ENCODE results near the gene KIAA1549. TPM values are rescaled to one million over a fixed set of nuclear protein-coding genes. Genes with fewer than 3 reads are reported as not detected.

KIAA1549 gene
- total RNA-seq, 2 experiments from 2014 or later: 0.46 to 0.53 TPM

- Mint-ChIP-seq H3K36me3 (ENCODE audit: low read depth) (no peaks in the 10 kb centered on the region), H3K4me3 (peak overlapping the region; percentile 43), H3K27ac (peak overlapping the region; percentile 45), H3K4me1 (peaks cover 52% of the 10 kb centered on the region), H3K27me3 (no peaks in the 10 kb centered on the region), H3K9me3 (ENCODE audit: low read depth) (no peaks in the 10 kb centered on the region)
- CTCF ChIA-PET: interaction anchor here (0.7 to 5.9 kb wide), 2 partner anchors 14 to 16 kb away, joined by 3 to 32 read pairs; no protein-coding TSS in a partner anchor
- POLR2A ChIA-PET: no interaction called here
- ATAC-seq: peak; percentile 24
- DNase-seq: peak; percentile 43
- intact Hi-C loops (cut with DNase I, micrococcal nuclease): no loop called here
Observed at GRCh38 chr7:138902161-138902560, 79.0 kb downstream of the KIAA1549 start.

GRCh38 chr7:138900035-138900828 lies 81.0 kb downstream of the KIAA1549 start:
- H3K4me1 Mint-ChIP-seq: peaks cover 53% of the 10 kb centered on the region
- H3K9me3 Mint-ChIP-seq (ENCODE audit: low read depth): no peaks in the 10 kb centered on the region
- peaks cover under 1% of the 10 kb centered on the region for H3K27me3 Mint-ChIP-seq
- ChIA-PET CTCF (interaction anchor here (2.5 to 5.9 kb wide), 2 partner anchors 14 kb away, joined by 13 to 32 read pairs; no protein-coding TSS in a partner anchor), POLR2A (no interaction called here)
- H3K4me3 Mint-ChIP-seq: no peak overlapping the region
- DNase-seq (no peak), ATAC-seq (no peak)
- intact Hi-C loops (cut with DNase I, micrococcal nuclease): no loop called here
- H3K36me3 Mint-ChIP-seq (ENCODE audit: low read depth): no peaks in the 10 kb centered on the region
- no peak overlapping the region for H3K27ac Mint-ChIP-seq

- peaks cover 5% of the 10 kb centered on the region for H3K27me3 Mint-ChIP-seq
- H3K4me1 Mint-ChIP-seq: peaks cover 47% of the 10 kb centered on the region
- ATAC-seq (no peak), DNase-seq (no peak)
- no peaks in the 10 kb centered on the region for H3K36me3 Mint-ChIP-seq (ENCODE audit: low read depth)
- no peaks in the 10 kb centered on the region for H3K9me3 Mint-ChIP-seq (ENCODE audit: low read depth)
- no peak overlapping the region for H3K27ac Mint-ChIP-seq
- POLR2A ChIA-PET: no interaction called here
- intact Hi-C loops (cut with DNase I, micrococcal nuclease): no loop called here
- H3K4me3 Mint-ChIP-seq: no peak overlapping the region
- CTCF ChIA-PET: interaction anchor here (2.5 kb wide), 1 partner anchor 13 kb away, joined by 13 read pairs; no protein-coding TSS in a partner anchor
Observed at GRCh38 chr7:138898802-138899201, 82.4 kb downstream of the KIAA1549 start.

GRCh38 chr7:138898255-138898654 lies 82.9 kb downstream of the KIAA1549 start:
- intact Hi-C loops (cut with DNase I, micrococcal nuclease): no loop called here
- H3K4me3 Mint-ChIP-seq: no peak overlapping the region
- H3K27me3 Mint-ChIP-seq: peaks cover 5% of the 10 kb centered on the region

GRCh38 chr7:138895679-138896078 lies 85.5 kb downstream of the KIAA1549 start:
- ATAC-seq: no peak
- Mint-ChIP-seq H3K27ac (no peak overlapping the region), H3K27me3 (peaks cover 5% of the 10 kb centered on the region), H3K36me3 (ENCODE audit: low read depth) (no peaks in the 10 kb centered on the region), H3K4me1 (peaks cover 25% of the 10 kb centered on the region), H3K4me3 (no peak overlapping the region), H3K9me3 (ENCODE audit: low read depth) (no peaks in the 10 kb centered on the region)
- intact Hi-C loops (cut with DNase I, micrococcal nuclease): no loop called here
- ChIA-PET POLR2A (no interaction called here), CTCF (interaction anchor here (0.5 to 3.8 kb wide), 3 partner anchors 10 to 49 kb away, joined by 3 to 26 read pairs (median 4); no protein-coding TSS in a partner anchor)
- DNase-seq: no peak

More at GRCh38 chr7:138898255-138898654, 82.9 kb downstream of the KIAA1549 start:
- H3K27ac Mint-ChIP-seq: peak overlapping the region; percentile 39
- H3K4me1 Mint-ChIP-seq: peaks cover 42% of the 10 kb centered on the region
- DNase-seq (peak; percentile 56), ATAC-seq (peak; percentile 88)
- POLR2A ChIA-PET: no interaction called here
- no peaks in the 10 kb centered on the region for H3K9me3 Mint-ChIP-seq (ENCODE audit: low read depth)
- CTCF ChIA-PET: interaction anchor here (0.7 to 2.5 kb wide), 2 partner anchors 12 to 26 kb away, joined by 3 to 13 read pairs; no protein-coding TSS in a partner anchor
- H3K36me3 Mint-ChIP-seq (ENCODE audit: low read depth): no peaks in the 10 kb centered on the region

- H3K36me3 Mint-ChIP-seq (ENCODE audit: low read depth): no peaks in the 10 kb centered on the region
- CTCF ChIA-PET: interaction anchor here (1.2 kb wide), 1 partner anchor 12 kb away, joined by 3 read pairs; no protein-coding TSS in a partner anchor
- intact Hi-C loops (cut with DNase I, micrococcal nuclease): no loop called here
- POLR2A ChIA-PET: no interaction called here
- no peak overlapping the region for H3K4me3 Mint-ChIP-seq
- DNase-seq: no peak
- peaks cover 11% of the 10 kb centered on the region for H3K4me1 Mint-ChIP-seq
- no peak overlapping the region for H3K27ac Mint-ChIP-seq
- ATAC-seq: no peak
- peaks cover 5% of the 10 kb centered on the region for H3K27me3 Mint-ChIP-seq
- H3K9me3 Mint-ChIP-seq (ENCODE audit: low read depth): no peaks in the 10 kb centered on the region
Observed at GRCh38 chr7:138893258-138893657, 87.9 kb downstream of the KIAA1549 start.

- Mint-ChIP-seq H3K4me1 (peaks cover 6% of the 10 kb centered on the region), H3K27me3 (peaks cover 5% of the 10 kb centered on the region), H3K4me3 (no peak overlapping the region), H3K9me3 (ENCODE audit: low read depth) (no peaks in the 10 kb centered on the region), H3K36me3 (ENCODE audit: low read depth) (no peaks in the 10 kb centered on the region), H3K27ac (no peak overlapping the region)
- ATAC-seq: no peak
- intact Hi-C loops (cut with DNase I, micrococcal nuclease): no loop called here
- DNase-seq: no peak
- ChIA-PET CTCF (interaction anchor here (0.6 to 1.2 kb wide), 2 partner anchors 13 to 16 kb away, joined by 3 read pairs; no protein-coding TSS in a partner anchor), POLR2A (no interaction called here)
Observed at GRCh38 chr7:138892812-138893211, 88.4 kb downstream of the KIAA1549 start.

- no peak overlapping the region for H3K4me3 Mint-ChIP-seq
- intact Hi-C loops (cut with DNase I, micrococcal nuclease): no loop called here
- no peaks in the 10 kb centered on the region for H3K9me3 Mint-ChIP-seq (ENCODE audit: low read depth)
- POLR2A ChIA-PET: no interaction called here
- peaks cover 1% of the 10 kb centered on the region for H3K4me1 Mint-ChIP-seq
- H3K27me3 Mint-ChIP-seq: peaks cover 5% of the 10 kb centered on the region
- ATAC-seq (no peak), DNase-seq (no peak)
- no peaks in the 10 kb centered on the region for H3K36me3 Mint-ChIP-seq (ENCODE audit: low read depth)
- CTCF ChIA-PET: interaction anchor here (0.6 to 1.2 kb wide), 2 partner anchors 13 to 15 kb away, joined by 3 read pairs; no protein-coding TSS in a partner anchor
- no peak overlapping the region for H3K27ac Mint-ChIP-seq
Observed at GRCh38 chr7:138892006-138892630, 89.1 kb downstream of the KIAA1549 start.

- Mint-ChIP-seq H3K9me3 (ENCODE audit: low read depth) (no peaks in the 10 kb centered on the region), H3K36me3 (ENCODE audit: low read depth) (no peaks in the 10 kb centered on the region), H3K27me3 (peaks cover 5% of the 10 kb centered on the region), H3K4me3 (no peak overlapping the region), H3K27ac (no peak overlapping the region), H3K4me1 (peaks cover 3% of the 10 kb centered on the region)
- ATAC-seq: no peak
- DNase-seq: no peak
- POLR2A ChIA-PET: no interaction called here
- intact Hi-C loops (cut with DNase I, micrococcal nuclease): no loop called here
- CTCF ChIA-PET: interaction anchor here (0.8 kb wide), 1 partner anchor 82 kb away, joined by 3 read pairs; no protein-coding TSS in a partner anchor
Observed at GRCh38 chr7:138891446-138891810, 89.8 kb downstream of the KIAA1549 start.

GRCh38 chr7:138890499-138891445 lies 90.4 kb downstream of the KIAA1549 start:
- intact Hi-C loops (cut with DNase I, micrococcal nuclease): no loop called here
- peaks cover 5% of the 10 kb centered on the region for H3K4me1 Mint-ChIP-seq
- H3K36me3 Mint-ChIP-seq (ENCODE audit: low read depth): no peaks in the 10 kb centered on the region
- no peak for DNase-seq
- POLR2A ChIA-PET: no interaction called here
- peaks cover 5% of the 10 kb centered on the region for H3K27me3 Mint-ChIP-seq
- H3K4me3 Mint-ChIP-seq: no peak overlapping the region
- no peak overlapping the region for H3K27ac Mint-ChIP-seq
- CTCF ChIA-PET: interaction anchor here (0.8 to 0.9 kb wide), 2 partner anchors 17 to 83 kb away, joined by 3 read pairs; no protein-coding TSS in a partner anchor
- no peaks in the 10 kb centered on the region for H3K9me3 Mint-ChIP-seq (ENCODE audit: low read depth)
- no peak for ATAC-seq

All from activated CD4-positive, alpha-beta T cell treated with anti-CD3 and anti-CD28 coated beads for 36 hours (primary cell).